Upper lobe of left lung (tissue), 4 donors: ENCODE measurements around the gene ULK4.

Experiments used
- CTCF ChIP-seq, 6 experiments: fragments of 450-650 bp in 4 of 6; fragments of 200-600 bp in 2 of 6; sonication (generic) in 2 of 6; IDR thresholded peaks; one replicate each; pipeline ENCODE4 v1.5.1; 2016 to 2019; ENCODE audit warnings: antibody characterized with exemption in 6 of 6
- EP300 ChIP-seq, 4 donors: sonication (generic); formaldehyde crosslinking; IDR thresholded peaks; one replicate each; pipeline ENCODE4 v1.5.1; 2017; ENCODE audit warnings: antibody characterized with exemption in 4 of 4, control low read depth in 2 of 4
- POLR2A ChIP-seq, 4 donors: fragments of 450-650 bp; IDR thresholded peaks; one replicate each; pipeline ENCODE4 v1.5.1; 2016 to 2017; ENCODE audit warnings: antibody characterized with exemption in 4 of 4, mild to moderate bottlenecking in 2 of 4
- POLR2AphosphoS5 ChIP-seq, 2 donors: sonication (generic); formaldehyde crosslinking; IDR thresholded peaks; one replicate each; pipeline ENCODE4 v1.5.1; 2017; ENCODE audit warnings: antibody characterized with exemption in 2 of 2

- no peak for TF ChIP-seq POLR2AphosphoS5 (IDR thresholded peaks at IDR 0.05)
- TF ChIP-seq CTCF (IDR thresholded peaks at IDR 0.05), result no peak
- TF ChIP-seq EP300 (IDR thresholded peaks at IDR 0.05), result no peak
- no peak for TF ChIP-seq POLR2A (IDR thresholded peaks at IDR 0.05)
Measured at GRCh38 chr3:41234823-41235721, 726.8 kb downstream of the ULK4 start.
